Colonic mucosa (tissue), 4 donors: ENCODE measurements around the gene ARHGAP8. TPM values are rescaled to one million over a fixed set of nuclear protein-coding genes. Genes with fewer than 3 reads are reported as not detected.

Experiments used
- DNase-seq: peaks from one replicate; pipeline ENCODE4 v3.0.0-alpha.2; 2020
- H3K27ac ChIP-seq: fragments of 200-600 bp; one replicate; pipeline ENCODE4 v1.8.0; 2021
- H3K27me3 ChIP-seq: fragments of 200-600 bp; one replicate; pipeline ENCODE4 v1.8.0; 2021
- H3K36me3 ChIP-seq: fragments of 200-600 bp; one replicate; pipeline ENCODE4 v1.8.0; 2021
- H3K4me1 ChIP-seq: fragments of 200-600 bp; one replicate; pipeline ENCODE4 v1.8.0; 2021; ENCODE audit warnings: mild to moderate bottlenecking
- H3K4me3 ChIP-seq: fragments of 200-600 bp; one replicate; pipeline ENCODE4 v1.8.0; 2021
- H3K9ac ChIP-seq, 2 donors: one replicate each; pipeline ENCODE4 v1.7.0; 2013; ENCODE audit warnings: control low read depth in 2 of 2, low read depth in 2 of 2, low read length in 2 of 2
- H3K9me3 ChIP-seq: fragments of 200-600 bp; one replicate; pipeline ENCODE4 v1.8.0; 2021
- CTCF ChIP-seq: fragments of 200-600 bp; IDR thresholded peaks from one replicate; pipeline ENCODE4 v1.8.0; 2022; ENCODE audit warnings: antibody characterized with exemption, mild to moderate bottlenecking
- intact Hi-C: fragments of 100-400 bp; cut with DNase I; formaldehyde crosslinking; loops from one replicate; pipeline ENCODE4 v1.14.1; 2022
- total RNA-seq, 2 donors: library from RNA; stranded (reverse); fragmentation: NEBNext Ultra II Directional in 1 of 2; extraction: Animal tissue kit (Norgen Biotek cat#: 25700) in 1 of 2; gene quantifications; one replicate each; pipeline ENCODE4 v1.2.1, GENCODE V29; 2021
- donor health status: healthy.
- donor health status: DM: no; HTN: no; CAD: no.
- donor health status: DM: no; HTN: no; CAD: no.

ARHGAP8 gene
- total RNA-seq, 2 donors from 2014 or later = 38.4 to 69.9 TPM

DNA sequence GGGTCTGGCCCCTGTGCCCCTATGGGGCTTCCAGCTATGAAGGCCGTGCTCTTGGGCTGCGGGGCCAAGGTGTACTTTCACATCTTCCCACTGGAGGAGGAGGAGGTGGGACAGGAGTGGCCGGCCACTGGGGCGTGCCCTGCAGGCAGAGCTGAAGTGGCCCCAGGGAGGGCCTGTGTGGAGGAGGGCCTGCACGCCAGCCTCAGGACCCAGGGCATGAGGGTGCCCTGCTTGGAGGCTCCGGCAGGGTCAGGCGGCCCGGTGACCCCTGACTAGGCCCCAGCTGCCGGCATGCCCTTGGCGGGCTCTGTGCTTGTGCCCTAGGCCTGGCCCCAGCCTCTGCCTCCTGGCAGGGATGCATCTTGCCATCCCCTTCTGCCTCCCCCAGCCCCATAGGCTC, 45.2 kb upstream of the ARHGAP8 start:
- Histone ChIP-seq H3K27ac (no peak overlapping the region), H3K9me3 (no peaks in the 10 kb centered on the region), H3K4me3 (no peak overlapping the region), H3K36me3 (no peaks in the 10 kb centered on the region), H3K27me3 (no peaks in the 10 kb centered on the region), H3K4me1 (peaks cover 20% of the 10 kb centered on the region), H3K9ac (peak overlapping the region in 1 of 2 donors; percentile 23)
- DNase-seq = no peak
- intact Hi-C loops = no loop called here
- no peak for TF ChIP-seq CTCF

GRCh38 chr22:44707752-44708151, 44.6 kb upstream of the ARHGAP8 start:
- no peaks in the 10 kb centered on the region for H3K27me3 ChIP-seq
- H3K9ac ChIP-seq = no peak overlapping the region
- H3K4me1 ChIP-seq = peaks cover 19% of the 10 kb centered on the region
- intact Hi-C loops = no loop called here
- no peak overlapping the region for H3K27ac ChIP-seq
- no peaks in the 10 kb centered on the region for H3K9me3 ChIP-seq
- no peaks in the 10 kb centered on the region for H3K36me3 ChIP-seq
- no peak overlapping the region for H3K4me3 ChIP-seq
- TF ChIP-seq CTCF = no peak
- no peak for DNase-seq

- DNase-seq = no peak
- Histone ChIP-seq H3K4me3 (no peak overlapping the region), H3K27ac (peak overlapping the region; percentile 53), H3K4me1 (peaks cover 16% of the 10 kb centered on the region), H3K27me3 (no peaks in the 10 kb centered on the region), H3K36me3 (no peaks in the 10 kb centered on the region), H3K9me3 (no peaks in the 10 kb centered on the region), H3K9ac (peak overlapping the region; percentile 49 to 66)
- no peak for TF ChIP-seq CTCF
- intact Hi-C loops = no loop called here
These were observed 42.4 kb upstream of the ARHGAP8 start for GRCh38 chr22:44709881-44710392.

DNA sequence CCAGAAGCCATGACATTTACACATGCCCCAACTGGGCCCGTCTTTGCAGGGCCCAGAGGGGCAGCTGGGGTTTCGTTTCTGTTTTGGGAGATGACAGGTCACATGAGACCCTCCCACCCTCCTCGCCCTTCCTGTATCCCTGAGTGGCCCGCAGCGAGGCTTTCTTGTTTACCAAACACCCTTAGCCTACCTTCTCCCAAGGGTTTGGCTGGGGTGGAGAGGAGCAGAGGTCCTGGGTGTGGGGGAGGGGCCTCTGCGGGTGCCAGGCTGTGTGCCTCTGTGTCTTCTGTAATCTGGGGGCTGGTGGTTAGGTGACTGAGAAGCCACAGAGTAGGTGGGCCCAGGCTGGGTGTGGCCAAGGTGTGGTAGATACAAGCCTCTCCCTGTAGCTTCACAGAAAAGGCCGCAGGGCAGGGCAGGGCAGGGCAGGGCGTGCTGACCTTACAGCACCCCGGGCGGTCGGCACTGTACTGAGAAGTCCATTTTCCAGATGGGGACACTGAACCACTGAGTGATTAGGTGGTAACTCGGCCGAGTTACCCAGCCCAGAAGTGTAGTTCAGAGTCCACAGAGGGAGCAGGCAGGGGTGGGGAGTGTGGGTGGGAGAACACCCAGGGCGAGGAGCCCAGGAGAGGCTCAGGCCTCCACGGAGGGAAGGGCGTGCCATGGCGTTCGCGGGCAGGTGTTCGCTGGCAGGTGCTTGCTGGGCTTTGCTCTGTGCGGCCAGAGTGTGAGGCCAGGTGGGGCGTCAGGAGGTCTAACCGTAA, 41.7 kb upstream of the ARHGAP8 start:
- Histone ChIP-seq H3K9me3 (no peaks in the 10 kb centered on the region), H3K27me3 (no peaks in the 10 kb centered on the region), H3K9ac (peak overlapping the region; percentile 56 to 66), H3K4me3 (no peak overlapping the region), H3K27ac (peak overlapping the region; percentile 53), H3K4me1 (peaks cover 16% of the 10 kb centered on the region), H3K36me3 (no peaks in the 10 kb centered on the region)
- peak; percentile 92 for DNase-seq
- no peak for TF ChIP-seq CTCF
- intact Hi-C loops = no loop called here

DNA sequence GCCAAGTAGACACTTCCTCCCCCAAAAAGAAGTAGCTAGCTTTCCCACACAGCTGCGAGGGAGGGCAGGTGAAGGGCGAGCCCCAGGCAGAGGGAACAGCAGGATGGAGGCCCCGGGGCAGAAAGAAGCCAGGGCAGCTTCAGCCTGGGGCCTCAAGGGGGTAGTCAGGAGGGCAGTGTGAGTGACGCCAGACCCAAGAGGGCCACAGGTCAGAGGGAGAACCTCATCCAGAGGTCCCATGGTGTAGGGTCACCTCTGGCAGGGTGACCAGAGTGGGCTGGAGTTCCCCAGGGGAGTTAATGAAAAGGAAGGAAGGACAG, 41.2 kb upstream of the ARHGAP8 start:
- intact Hi-C loops = no loop called here
- H3K9ac ChIP-seq = peak overlapping the region; percentile 56 to 64
- no peak for TF ChIP-seq CTCF
- H3K27me3 ChIP-seq = no peaks in the 10 kb centered on the region
- H3K4me1 ChIP-seq = peaks cover 16% of the 10 kb centered on the region
- H3K9me3 ChIP-seq = no peaks in the 10 kb centered on the region
- H3K4me3 ChIP-seq = no peak overlapping the region
- no peaks in the 10 kb centered on the region for H3K36me3 ChIP-seq
- no peak for DNase-seq
- H3K27ac ChIP-seq = peak overlapping the region; percentile 53
